ENCODE measurements around the gene SPATA6. TPM values are rescaled to one million over a fixed set of nuclear protein-coding genes. Genes with fewer than 3 reads are reported as not detected.

SPATA6 gene
- total RNA-seq = 7.3 and 8.0 TPM in 2 replicates

DNA sequence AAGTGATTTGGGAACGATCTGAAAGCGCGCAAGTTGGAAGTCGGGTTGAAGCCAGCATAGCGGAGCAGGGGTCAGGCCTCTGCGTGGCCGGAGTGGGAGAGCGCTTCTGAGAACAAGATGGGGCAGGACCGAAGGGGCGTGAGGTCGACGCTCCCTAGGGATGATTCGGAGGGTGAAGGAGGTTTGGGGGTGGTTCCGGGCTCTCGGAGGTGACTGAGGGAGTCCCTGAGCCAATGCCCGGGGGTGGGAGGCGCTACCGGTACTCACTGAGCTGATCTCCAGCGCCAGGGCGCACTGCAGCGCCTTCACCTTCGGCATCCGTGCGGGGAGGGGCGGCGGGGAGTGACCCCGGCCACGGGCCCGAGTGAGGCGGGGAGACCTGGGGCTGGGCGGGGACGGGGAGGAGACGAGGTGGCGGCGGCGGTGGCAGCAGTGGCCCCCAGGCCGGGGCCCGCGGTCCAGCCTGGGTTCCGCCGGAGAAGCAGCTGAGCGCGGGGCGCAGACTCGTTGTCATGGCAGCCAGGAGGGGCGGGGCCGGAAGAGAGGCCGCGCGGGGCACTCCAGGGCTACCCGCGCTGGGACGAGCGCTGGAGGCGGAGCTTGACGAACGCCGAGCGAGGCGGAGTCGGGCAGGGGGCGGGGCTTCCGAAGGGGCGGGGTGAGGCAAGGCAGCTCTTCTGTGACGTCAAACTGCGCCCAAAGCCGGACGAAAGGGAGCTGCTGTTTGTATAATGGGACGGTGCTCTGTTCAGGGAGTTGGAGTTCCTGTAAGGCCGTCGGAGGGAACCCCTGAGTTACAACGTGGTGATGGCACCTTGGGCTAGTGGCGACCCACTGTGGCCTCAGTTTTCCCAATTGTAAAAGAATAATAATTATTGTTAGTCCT lies at the start of gene SPATA6:
SPATA6 (minus strand) TSS at position 514 of the 886 bp plus-strand sequence; CDS start at position 318, 196 bp downstream.

Other genes starting within 250 kb of the SPATA6 start
- not detected in 2 replicates for gene SLC5A9, start 249.5 kb downstream of the SPATA6 start, total RNA-seq